Gastroesophageal sphincter (tissue), 3 donors: Measurements from ENCODE around the gene KIF5C.

Source experiments
- CTCF ChIP-seq, 4 experiments: fragments of 200-600 bp in 2 of 4; fragments of 450-650 bp in 2 of 4; sonication (generic) in 1 of 4; IDR thresholded peaks; one replicate each; pipeline ENCODE4 v1.5.1; 2017 to 2019; ENCODE audit warnings: antibody characterized with exemption in 4 of 4, mild to moderate bottlenecking in 2 of 4, moderate library complexity in 2 of 4
- POLR2A ChIP-seq, 2 donors: fragments of 450-650 bp; IDR thresholded peaks; one replicate each; pipeline ENCODE4 v1.6.1; 2017; ENCODE audit warnings: antibody characterized with exemption in 2 of 2, mild to moderate bottlenecking in 2 of 2, moderate library complexity in 1 of 2
- POLR2AphosphoS5 ChIP-seq: sonication (generic); formaldehyde crosslinking; IDR thresholded peaks from one replicate; pipeline ENCODE4 v1.6.1; 2017; ENCODE audit warnings: antibody characterized with exemption

GRCh38 chr2:148979164-148979918 is 104.3 kb downstream of the KIF5C start:
- TF ChIP-seq CTCF (IDR thresholded peaks at IDR 0.05) (no peak), POLR2A (IDR thresholded peaks at IDR 0.05) (no peak), POLR2AphosphoS5 (no peak)
